HG03558 (cell line): Measurements from ENCODE around the gene CHCHD4.
A peak's percentile ranks its signal among the peaks of the same experiment; 100 is the strongest.

Experiments used
- ATAC-seq: cut with Tn5 transposase; IDR thresholded peaks from one replicate; pipeline ENCODE4 v1.9.1; 2021; ENCODE audit warnings: moderate number of reproducible peaks; ENCODE audit not compliant: unreplicated experiment; ENCODE audit errors: extremely low read depth

CHCHD4 gene

DNA sequence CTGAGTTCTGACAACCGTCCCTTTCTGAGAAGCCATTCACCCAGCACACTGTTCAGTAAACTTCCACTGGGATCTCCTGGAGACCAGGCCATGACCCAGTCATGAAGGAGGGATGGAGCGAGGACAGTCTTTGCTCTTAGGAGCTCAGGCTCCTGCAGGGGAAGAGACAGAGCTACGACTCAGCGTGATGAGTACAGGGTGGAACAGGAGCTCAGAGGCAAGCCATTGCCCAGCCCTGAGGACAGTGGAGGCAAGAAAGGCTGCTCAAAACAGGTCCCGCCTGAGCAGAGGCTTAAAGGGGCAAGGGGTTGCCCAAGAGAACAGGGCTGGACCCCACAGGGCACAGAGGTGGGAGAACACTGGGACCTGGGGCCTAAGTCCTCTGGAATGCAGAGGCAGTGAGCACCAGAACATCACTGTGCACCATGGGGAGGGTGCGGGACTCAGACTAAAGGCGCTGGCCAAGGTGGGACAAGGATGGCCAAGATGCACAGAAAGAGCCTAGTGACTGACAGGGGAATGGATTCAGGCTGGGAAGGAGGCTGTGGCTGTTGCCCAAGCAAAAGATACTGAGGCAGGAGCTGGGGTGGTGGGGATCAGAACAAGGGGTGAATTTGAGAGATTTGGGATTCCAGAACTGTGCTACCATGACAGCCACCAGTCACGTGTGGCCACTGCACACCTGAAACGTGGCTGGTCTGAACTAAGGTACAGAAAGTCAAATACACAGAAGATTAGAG, 26.0 kb upstream of the CHCHD4 start:
- ATAC-seq, result no peak

DNA sequence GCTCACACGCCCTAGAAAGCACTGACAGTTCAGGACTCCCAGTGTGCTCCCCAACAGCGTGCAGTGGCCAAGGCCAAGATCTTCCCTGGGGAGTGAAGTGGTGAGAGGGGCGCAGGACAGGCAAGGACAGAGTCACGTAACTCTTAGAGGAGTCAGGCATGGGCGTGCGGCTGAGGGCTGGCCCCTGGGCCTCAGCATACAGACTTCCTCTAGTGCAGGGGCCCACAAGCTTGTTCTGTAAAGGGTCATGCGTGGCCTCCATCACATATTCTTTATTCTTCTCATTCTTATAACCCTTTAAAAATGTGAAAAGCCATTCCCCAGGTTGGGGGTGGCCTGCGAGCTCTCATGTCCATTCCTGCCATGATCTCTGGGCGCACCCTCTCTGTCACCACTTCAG, 25.4 kb upstream of the CHCHD4 start:
- ATAC-seq, result no peak

DNA sequence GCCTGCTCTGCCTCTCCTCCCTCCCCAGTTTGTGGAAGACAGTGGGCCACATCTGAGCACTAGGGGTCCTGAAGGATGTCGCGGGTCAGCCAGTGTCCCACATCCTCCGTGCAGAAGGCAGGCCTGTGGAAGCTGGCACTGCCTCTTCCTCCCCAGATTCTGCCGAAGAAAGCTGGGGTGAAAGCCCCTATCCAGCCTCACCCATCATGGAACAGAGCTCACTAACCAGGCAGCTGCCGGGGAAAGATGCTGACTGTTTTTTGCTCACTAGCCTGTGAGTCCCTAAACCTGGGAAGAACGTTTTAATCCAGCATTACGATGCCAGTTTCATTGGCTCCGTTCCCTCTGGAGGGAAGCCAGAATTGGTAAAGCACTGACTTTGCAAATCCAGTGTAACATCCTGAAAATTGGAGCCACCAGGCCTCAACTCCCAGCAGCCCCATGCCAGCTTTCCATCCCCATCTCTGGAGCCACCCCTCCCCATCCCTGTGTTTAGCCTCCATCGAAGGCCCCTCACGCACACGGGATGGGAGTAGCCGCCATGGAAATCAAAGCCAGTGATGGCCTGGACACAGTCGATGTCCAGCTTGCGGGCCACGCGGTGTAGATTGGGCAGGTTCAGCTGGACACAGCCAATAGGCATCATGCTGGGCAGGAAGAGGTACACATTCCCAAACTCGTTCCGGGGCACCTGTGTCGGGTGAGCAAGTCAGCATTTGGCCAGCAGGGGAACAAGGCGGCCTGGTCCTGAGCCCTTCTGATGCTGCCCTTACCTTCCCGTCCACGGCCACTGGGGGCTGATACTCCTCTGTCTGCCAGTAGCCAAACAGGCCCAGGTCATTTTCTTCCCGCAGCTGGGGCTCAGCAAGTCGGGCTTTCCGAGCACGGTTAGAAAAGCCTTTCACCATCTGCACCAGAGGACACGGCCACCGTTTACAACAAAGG, 23.6 kb upstream of the CHCHD4 start:
- ATAC-seq, result no peak

DNA sequence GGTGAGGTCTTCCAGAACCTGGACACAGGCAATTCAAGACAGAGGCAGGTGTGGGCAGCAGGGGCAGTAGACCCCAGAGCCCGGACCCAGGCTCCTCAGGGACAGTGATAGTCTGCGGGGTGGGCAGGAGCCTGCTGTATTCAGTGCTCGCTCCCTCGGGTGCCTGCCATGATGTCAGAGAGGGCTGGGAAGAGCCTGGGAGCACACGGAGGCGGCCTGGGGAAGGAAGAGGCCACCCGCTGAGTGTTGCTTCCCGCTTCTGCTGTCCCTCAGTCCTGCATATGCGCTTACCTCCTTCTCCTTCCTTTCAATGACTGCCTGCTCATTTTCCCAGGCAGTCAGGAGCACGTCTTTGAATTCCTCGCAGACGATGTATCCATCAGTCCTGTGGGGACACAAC, 22.9 kb upstream of the CHCHD4 start:
- no peak for ATAC-seq

DNA sequence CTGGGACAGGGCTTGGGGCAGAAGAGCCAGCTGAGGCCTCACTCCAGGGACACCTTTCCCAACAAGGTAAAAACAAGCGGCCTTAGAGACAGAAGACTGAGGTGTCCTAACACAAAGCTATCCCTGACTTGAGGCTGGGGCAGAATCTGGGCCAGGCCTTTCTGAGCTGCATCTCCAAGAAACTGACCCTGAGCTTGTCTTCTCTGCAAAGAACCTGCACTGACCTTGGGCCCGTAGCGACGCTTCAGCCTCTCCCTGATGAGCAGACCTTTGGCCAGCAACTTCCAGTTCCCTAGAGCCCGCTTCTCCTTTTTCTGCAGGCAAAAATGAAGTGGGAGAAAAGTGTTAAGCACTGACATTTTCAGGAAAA, 22.4 kb upstream of the CHCHD4 start:
- ATAC-seq, result no peak

DNA sequence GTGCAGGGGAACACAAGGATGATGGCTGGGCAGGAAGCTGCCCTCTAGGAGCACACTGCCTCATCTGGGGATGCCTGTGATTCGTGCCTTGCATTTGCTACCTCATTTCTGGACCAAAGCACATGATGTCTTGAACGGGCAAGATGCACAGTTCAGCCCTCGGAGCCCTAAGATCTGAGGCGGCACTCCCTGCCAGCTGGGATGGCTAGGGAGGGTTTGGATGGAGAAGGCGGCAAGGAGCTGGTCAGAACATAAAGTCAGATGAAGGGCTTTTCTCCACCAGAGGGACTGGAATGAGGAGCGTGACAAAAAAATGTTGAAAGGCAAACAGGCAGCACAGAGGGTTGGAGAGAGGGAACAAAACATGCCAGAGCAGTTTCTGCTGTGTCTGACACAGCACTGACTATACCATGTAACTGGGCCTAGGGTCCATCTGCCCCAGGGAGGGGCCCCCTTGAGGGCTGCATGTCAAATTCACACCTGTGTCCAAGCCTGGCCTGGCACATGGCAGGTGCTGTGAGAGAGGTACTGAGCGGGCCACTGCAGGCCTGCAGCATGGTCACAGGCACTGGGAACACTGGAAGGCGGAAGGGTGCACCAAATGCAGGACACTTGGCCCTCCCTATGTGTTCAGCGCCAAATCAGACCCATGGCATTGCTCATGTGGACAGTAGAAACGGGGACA, 21.9 kb upstream of the CHCHD4 start:
- no peak for ATAC-seq

DNA sequence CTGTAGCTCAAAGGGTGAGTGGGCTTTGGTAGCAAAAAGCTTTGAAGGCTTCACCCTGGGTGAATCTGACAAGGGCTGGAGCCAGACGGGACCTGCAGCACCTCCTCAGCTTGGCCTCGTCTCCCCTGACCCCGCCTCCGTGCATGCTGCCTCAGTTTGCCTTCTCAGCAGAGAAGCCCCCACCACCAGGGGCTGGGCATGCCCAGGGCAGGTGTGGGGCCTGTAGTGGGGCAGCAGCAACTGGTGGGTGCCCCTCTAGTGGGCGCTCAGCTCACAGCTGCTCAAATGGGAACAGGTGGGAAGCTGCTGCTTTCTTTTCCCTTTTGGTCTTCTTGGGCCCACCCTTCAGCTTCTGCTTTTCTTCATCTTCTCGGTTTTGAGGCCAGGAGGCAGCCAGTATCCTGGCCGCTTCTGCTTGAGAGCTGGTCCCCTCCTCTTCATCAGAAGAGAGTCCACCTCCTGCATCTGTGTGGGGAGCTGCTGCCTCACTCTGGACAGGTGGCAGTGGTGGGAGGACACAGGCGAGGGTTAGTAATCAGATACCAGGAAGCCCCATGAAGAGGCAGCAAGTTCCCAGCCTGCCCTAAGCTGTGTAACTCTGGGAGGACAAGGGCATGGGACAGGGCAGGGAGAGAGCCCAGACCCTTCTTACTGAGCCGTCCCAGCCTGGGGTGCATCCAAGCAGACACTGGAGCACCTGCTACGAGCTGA, 21.2 kb upstream of the CHCHD4 start:
- ATAC-seq, result no peak

DNA sequence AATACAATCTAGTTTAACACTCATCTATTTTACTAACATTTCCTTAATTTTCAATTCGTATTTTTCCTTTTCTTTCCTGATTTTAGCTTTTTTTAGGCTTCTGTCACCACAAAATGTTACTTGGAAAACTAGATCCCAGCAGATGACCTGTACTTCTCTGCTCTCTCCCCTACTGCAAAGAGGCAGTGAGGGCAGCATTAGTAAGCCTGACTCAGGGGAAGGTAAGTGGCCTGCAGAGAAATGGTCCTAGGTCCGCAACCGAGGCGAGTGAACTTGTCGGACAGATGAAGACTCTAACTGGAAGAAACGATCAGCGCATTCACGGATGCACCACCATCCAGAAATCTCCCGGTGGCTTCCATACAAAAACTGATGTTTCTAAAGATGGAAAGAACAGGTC, 20.6 kb upstream of the CHCHD4 start:
- no peak for ATAC-seq

DNA sequence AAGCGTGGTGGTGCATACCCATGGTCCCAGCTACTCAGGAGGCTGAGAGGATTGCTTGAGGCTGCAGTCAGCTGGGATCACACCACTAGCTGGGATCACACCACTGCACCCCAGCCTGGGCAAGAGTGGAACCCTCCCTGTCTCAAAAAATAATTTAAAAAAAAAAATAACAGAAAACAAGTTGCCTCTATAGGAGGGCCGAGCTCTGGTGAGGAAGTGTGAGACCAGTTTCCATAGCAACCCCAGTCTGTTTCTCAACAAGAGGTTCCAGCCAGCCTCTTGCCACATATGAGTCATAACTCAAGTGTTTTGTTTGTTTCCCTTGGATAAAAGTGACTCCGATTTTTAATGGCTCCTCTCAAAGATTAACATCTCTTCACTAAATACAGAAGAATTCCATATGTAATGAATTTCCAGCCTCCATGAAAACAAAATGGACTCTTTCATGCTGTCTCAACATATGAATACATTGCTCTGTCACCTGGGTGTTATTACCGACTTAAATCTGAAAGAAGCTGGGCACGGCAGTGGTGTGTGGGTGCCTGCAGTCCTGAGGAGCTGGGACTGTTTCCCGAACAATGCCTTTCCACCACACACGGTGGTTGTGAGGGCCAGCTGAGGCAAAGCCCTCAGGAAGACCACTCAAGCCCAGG, 19.9 kb upstream of the CHCHD4 start:
- peak; percentile 74 for ATAC-seq

DNA sequence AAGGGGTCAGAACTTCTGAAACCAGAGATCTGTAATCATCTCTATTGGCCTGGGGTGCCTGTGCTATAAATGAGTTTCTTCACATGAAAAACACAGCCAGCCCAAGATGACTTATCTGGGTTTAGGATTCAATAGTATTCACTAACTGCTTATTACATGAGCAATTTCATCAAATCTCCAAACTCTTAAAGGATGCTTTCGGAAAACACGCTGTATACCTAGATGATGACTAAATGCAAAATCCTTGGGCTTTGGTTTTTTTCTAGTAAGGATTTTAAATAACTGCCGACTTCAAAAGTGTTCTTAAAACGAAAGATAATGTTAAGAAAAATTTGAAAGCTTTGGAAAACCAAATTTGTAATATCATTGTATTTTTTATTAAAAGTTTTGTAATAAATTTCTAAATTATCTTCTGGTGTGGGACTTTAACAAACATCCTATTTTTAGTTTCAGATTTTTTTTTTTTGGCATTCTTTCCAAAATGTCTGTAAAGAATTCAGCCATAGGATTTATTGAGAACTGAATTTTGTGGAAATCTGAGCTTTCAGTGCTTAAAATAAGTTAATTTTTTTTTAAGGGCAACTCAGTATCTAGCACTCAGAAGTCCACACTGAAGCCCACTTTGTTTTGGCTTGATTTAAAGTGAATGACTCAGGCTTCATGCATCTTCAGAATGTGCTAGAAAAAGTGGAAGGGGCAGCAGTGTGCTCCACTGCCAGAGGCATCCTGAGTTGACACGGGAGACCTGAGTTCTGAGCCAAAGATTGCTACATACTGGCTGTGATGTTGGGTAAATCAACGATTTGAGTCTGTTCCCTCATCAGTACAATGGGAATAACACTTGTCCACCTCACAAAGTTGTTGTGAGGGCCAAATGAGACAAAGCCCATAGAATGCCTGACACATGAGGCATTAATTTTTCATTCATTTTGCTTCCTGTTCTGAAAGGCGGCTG, 18.9 kb upstream of the CHCHD4 start:
- no peak for ATAC-seq

DNA sequence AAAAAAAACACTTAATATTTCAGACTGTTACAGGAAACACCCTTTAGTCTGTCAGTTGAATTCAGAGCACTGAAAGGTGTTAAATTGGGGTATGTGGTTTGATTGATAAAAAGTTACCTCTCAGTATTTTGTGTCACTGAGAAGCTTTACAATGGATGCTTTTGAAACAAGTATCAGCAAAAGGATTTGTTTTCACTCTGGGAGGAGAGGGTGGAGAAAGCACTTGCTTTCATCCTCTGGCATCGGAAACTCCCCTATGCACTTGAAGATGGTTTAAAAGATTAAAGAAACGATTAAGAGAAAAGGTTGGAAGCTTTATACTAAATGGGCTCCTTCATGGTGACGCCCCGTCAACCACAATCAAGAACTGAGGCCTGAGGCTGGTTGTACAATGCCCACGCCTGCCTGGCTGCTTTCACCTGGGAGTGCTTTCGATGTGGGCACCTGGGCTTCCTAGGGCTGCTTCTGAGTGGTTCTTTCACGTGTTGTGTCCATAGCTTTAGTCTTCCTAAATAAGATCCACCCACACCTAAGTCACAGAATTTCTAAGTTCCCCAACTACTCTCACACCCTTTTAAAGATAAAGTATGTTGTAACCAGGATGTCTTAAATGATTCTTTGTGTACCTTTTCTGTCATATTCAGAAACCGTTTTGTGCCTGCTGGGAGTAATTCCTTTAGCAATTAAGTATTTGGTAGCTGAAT, 18.0 kb upstream of the CHCHD4 start:
- no peak for ATAC-seq

DNA sequence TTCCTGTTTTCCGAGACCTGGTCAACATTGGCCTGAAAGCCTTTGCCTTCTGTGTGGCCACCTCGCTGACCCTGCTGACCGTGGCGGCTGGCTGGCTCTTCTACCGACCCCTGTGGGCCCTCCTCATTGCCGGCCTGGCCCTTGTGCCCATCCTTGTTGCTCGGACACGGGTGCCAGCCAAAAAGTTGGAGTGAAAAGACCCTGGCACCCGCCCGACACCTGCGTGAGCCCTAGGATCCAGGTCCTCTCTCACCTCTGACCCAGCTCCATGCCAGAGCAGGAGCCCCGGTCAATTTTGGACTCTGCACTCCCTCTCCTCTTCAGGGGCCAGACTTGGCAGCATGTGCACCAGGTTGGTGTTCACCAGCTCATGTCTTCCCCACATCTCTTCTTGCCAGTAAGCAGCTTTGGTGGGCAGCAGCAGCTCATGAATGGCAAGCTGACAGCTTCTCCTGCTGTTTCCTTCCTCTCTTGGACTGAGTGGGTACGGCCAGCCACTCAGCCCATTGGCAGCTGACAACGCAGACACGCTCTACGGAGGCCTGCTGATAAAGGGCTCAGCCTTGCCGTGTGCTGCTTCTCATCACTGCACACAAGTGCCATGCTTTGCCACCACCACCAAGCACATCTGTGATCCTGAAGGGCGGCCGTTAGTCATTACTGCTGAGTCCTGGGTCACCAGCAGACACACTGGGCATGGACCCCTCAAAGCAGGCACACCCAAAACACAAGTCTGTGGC, 17.1 kb upstream of the CHCHD4 start:
- ATAC-seq, result no peak

DNA sequence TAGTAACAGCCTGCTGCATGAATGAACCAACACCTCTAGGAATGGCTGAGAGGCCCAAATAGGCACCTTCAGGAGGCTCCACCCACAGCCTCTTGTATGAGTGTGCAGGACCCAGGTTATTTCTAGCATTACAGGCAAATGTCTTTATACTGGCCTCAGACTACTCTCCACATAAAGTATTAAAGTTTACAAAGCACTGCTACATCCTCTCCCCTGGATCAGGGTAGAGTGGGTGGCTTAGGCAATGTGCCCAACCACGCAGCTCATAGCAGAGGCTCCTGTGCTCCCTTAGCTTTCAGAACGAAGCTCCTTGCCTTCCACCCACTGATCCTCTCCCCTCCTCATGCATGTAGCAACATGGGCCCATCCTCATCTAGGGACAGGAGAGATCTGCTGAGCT, 16.5 kb upstream of the CHCHD4 start:
- no peak for ATAC-seq

DNA sequence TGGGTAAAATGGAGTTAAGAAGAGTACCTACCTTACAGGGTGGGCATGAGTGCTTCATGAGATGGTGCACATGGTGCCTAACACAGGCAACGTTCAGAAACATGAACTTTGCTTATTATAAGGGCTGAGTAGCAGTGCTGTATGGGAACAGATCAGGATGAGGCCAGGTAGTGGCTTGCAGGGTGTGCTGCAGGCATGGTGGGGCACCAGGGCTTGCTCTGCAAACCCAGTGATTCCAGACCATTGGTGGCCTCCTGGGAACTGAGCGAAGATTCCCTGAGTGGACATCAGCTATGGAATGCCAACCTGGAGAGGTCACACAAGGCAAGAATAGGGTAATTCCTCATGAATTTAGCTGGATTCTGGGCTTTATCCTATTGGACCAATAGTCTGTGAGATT, 16.0 kb upstream of the CHCHD4 start:
- ATAC-seq, result no peak

DNA sequence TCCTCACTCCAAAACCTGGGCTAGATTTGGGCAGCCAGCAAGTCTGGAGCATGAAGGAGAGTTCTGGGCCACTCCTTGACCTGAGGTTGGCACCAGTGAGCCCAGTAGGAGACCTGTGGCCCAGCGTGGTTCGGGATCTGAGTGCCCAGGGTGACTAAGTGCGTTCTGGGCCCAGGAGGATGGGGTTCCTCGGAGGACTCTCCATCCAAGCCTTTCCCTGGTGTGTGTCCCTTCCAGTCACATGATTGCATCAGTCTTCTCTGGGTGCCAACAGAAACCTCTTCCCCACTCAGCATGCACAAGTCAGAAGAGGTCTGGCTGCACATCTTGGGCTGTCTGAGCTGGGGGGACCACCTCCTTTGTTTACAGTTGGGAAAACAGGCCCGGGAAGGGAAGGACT, 15.1 kb upstream of the CHCHD4 start:
- no peak for ATAC-seq

DNA sequence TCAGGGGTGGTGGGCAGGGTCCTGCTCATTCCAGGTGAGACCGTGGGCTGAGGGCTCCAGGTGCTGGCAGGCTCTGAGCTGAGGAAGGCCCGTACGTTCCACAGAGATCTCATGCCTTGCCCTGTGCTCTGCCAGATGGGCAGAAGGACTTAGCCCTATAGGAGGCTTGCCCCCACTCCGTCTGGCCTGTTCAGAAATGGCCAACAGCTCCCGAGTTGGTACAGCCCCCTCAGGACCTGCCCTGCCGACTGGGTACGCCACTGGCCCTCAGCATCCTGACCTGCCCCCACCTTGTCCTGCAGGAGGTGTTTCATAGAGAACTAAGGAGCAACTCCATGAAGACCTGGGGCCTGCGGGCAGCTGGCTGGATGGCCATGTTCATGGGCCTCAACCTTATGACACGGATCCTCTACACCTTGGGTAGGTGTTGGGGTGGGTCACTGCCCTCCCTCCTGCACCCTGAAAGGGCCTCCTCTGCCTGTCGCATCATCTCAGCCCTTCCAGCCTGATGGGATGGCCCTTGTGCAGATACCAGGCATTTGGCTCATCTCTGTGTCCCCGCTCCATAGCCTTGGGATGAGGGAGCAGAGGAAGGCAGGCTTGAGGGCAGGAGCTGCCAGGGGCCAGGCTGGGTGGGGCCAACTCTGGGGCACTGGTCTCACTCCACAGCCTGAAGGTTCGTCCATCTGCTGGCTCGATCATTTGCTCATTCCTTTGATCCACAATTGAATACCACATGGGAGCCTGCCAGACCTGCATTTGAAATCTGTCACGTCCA, 14.4 kb upstream of the CHCHD4 start:
- ATAC-seq, result no peak
